Activated CD4-positive, CD25-positive, alpha-beta regulatory T cell treated with anti-CD3 and anti-CD28 coated beads, Interleukin-2, amount 50 U/mL, for 72 hours (primary cell): ENCODE data around the gene MSX2.
"Not testable (repeated sequence)": the region's sequence is repeated elsewhere in the genome, so short reads cannot be mapped to it uniquely, and the experiment has no call there.

ENCODE experiments used
- DNase-seq: peaks from one replicate; pipeline ENCODE4 v3.0.0; 2021

Gene MSX2

DNA sequence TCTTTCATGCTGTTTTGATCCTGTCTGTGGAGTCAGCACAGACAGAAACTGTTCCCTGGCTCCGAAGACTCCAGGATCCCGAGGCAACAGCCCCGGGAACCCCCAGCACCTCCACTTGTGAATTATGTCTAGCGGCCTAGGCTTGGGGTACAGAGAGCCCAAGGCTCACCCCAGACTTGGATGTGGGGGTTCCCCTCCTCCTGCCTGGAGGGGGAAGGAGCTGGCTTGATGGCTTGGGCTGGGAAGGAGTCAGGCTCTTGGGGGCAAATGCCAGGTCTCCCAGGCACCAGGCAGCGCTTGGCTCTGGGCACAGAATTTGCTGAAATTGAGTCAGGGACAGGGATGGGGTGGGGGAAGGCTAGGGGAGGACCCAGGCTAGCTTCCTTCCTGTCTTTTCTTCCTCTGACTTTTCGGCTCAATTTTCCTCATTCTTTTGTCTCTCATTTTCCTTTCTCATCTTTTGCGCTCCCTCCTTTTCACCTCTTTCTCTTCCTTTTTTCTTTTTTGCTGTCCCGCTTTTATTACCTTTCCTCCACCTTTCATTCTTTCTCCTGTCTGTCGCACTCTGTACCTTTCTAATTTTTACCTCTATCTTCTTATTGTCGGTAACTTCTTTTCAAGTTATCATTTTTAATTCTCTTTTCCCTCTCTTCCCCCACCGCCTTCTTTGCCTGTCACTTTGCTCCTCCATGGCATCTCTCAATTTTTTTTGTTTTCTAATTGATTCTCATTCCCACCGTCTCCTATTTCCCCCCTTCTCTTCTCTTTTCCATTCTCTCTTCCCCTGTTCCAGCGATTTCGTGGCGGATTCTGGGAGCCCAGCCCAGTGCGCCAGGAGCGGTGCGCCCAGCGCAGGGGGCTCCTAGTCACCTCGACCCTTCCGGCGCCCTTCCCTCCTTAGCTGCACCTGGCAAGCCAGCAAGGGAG, 10.5 kb downstream of the MSX2 start:
- no peak for DNase-seq

DNA sequence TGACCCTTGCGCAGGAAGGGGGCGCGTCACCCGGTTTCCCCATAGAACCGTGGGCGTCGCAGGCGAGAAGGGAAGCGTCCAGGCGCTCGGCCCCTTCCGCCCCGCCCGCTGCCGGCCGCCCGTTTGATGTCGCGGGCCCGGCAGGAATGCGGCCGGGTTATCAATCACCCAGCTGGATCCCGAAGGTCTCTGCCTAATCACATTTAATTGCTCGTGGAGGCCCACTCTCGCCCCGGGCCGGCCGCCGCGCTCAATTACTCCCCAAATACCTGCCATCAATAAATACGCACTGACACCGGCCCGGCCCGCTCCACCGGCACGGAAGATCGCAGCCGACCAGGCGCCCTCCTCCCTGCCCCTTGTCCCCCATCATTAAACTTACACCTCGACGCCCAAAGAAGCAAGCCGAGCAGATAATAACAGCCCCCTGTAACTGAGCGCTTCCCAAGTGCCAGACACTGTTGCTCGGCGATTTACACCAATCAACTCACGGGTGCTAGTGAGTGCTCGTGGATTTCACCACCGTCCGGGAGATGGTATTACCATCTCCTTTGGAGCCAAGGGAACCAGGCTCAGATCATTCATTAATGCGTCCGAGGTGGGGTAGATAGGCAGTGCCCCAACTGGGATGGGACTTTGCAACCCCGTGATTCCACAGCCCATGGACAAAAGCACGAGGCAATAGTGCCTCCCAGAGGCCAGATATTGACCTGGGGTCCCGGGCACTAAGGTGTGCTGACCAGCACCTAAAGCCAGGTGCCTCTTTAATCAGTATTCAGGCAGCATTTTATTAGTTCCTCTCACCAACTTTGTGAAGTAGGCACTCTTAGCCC, 11.3 kb downstream of the MSX2 start:
- DNase-seq, result no peak

DNA sequence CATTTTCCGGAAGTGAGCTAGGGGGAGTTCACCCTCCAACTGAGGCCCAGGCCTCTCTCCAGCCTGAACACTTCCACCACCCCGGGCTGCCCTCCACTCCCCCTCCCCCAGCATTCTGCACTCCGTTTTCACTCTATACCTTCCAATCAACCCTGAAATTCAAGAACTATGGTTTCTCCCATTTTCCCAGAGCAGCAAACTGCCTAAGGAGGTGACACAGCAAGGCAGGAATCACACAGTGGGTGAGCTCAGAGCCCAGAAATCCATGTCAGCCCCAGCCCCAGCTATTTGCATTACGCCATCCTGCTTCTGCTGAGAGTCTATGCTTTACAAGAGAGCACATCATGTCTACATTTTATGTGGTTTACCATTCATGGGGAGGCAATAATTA, 11.9 kb downstream of the MSX2 start:
- DNase-seq, result no peak

DNA sequence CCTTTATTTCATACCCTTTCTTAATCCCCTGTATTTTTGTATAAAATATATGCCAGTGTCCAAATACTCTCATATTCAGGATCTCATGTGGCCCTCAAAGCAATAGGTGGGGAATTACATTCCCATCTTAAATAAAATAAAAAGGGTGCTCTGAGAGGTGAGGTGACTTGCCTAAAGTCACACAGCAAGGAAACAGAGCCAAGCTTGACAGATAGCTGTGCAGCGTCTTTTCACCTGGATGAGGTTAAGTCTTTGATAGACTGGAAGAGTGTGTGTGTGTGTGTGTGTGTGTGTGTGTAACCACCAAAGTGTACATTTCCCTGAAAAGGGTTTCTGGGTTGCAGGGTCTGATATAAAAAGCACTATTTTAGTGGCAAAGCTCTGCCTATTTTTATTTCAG, 12.4 kb downstream of the MSX2 start:
- no peak for DNase-seq

DNA sequence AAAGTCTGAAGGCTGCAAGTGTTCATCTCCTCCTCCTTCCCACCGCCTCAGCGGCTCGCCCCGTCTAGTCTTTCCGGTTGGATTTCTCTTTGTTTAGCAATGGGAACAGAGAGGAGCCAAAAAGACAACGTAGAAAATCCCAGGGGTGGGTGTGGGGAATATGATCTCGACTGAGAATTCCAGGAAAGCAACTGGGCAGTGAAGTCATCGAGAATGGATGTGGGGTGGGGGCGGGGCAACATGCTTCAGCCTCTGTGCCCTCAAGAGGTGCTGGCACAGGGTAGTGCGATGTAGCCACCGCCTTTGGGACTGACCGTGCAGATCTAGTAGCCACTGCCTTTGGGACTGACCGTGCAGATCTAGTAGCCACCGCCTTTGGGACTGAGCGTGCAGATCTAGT, 12.9 kb downstream of the MSX2 start:
- DNase-seq, result no peak

DNA sequence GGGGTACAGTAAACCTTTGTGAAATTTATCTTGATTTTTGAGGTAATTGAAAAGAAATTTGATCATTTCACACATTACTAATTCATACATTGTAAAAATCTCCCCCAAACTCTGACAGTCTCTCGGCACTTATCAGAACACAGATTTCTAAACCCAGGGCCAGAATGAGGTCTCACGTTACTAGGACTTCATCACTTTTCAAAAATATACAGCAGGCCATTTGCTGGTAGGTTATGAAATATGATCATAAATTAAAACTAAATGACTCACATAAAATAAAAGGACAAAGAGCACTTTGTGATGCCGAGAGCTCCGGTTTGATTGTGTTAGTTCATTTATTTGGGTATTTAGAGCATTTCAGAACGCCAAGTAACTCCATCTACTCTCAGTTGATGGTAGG, 17.0 kb downstream of the MSX2 start:
- no peak for DNase-seq

DNA sequence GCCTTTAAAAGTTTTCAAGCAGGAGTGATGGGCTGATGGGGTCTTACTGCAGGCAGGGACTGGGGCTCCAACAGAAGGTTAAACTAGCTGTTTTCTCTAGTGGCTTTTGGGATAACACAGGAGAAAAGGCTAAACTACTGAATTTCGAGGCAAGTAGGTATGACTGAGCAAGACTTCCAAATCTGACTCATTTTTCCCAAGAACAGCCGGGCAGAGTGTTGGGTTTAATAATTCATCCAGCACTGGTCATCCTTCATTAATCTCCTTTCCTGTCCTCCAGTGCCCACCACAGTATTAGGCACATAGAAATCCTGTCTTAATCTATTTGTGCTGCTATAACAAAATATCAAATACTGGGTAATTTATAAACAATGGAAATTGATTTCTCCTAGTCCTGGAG, 20.5 kb downstream of the MSX2 start:
- DNase-seq, result no peak

DNA sequence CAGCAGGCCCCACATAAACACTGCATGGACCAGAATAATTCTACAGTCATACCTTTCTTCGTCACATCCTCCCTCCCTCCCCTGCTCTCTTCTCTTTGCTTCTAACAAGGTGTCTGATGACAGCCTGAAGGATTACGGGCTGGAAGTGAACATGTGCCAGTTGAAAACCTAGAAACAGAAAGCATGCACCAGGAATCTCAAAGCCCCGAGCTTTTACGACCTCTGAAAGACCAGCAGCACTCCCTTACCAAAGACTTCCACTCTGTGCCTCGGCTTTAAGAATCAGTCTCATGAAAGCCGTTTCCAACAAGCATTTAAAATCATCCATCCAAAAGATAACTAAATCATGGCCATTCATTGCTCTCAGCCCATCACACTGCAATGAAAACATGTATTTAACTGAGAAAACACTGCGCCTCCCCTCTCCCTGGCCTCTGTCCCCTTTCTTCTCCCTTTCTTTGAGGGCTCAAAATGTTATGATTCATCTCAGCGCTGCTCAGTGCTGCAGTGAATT, 21.3 kb downstream of the MSX2 start:
- DNase-seq, result no peak

DNA sequence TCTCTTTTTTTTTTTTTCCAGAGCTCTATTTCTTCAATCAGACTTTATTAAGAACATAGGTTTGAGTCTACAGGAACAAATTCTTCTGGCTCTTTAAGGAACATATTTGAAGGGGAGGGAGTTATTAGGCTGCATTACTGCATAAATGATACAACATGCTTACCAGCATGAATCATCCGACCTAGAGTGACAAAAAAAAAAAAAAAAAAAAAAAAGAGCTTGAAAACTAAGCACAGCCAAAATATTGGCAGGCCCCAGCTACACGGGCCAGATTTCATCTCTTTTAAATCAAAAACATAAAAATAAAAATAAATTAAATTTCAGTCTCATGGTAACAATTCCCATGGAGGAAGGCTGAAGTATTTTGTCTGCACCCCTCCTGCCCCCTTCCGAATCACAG, 26.3 kb downstream of the MSX2 start:
- DNase-seq, result no peak

DNA sequence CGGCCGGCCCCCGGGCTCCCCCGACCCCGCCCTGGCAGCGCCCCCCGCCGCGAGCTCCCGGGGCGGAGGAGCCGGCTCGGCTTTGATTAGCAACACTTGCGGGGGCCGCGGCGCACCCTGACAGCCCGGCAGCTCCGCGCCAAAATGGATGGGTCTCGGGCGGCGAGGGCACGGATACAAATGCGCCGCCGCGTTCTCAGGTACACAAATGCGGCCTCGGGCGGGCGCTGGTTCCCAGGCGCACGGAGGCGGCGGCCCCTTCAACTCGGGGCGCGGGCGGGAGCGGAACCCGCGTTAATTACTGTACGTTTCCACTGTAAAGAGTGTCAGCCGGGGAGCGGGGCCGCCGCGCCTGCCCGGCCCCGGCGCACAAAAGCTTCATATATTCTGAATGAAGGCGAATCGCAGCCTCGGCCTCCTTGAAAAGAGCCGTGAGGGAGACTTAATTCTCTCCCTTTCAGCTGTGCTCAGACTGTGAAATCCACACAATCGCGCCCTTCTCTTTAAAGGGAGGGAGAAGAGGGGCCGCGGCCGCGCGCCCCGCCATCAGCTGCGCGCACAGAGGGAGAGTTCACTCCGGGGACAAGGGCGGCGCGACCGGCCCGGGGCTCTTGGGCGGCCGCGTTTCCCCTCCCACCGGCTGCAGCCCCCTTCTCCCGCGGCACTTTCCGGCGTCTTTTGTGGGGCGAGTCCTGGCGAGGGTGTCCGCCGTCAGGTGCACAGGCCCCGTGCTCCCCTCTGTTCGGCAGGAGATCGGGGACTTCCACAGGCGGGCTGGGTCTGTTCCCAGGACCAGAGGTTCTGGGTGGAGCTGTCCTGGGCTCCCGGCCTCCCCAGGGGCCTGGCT, 27.0 kb downstream of the MSX2 start:
- no peak for DNase-seq

DNA sequence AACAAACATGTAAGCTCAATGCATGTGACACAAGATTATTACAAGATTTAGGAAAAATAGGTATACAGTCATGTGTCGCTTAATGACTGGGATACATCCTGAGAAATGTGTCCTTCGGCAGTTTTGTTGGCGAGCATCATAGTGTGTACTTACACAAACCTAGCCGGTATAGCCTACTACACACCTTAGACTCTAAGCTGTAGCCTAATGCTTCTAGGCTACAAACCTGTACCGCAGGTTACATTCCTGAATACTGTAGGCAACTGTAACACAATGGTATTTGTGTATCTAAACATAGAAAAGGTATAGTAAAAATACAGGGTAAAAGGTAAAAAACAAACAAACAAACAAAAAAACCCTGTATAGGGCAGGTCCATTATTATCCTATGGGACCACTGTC, 27.7 kb downstream of the MSX2 start:
- no peak for DNase-seq

DNA sequence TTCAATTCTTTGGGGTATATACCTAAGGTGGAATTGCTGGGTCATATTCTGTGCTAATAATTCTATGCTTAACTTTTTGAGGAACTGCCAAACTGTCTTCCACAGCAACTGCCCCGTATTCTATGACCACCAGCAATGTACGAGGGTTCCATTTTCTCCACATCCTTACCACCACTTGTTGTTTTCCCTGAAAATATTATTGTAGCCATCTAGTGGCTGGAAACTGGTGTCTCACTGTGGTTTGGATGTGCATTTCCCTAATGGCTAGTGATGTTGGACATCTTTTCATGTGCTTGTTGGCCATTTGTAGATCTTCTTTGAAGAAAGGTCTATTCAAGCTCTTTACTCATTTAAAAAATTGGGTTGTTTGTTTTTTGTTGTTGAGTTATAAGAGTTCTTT, 30.7 kb downstream of the MSX2 start:
- no peak for DNase-seq

DNA sequence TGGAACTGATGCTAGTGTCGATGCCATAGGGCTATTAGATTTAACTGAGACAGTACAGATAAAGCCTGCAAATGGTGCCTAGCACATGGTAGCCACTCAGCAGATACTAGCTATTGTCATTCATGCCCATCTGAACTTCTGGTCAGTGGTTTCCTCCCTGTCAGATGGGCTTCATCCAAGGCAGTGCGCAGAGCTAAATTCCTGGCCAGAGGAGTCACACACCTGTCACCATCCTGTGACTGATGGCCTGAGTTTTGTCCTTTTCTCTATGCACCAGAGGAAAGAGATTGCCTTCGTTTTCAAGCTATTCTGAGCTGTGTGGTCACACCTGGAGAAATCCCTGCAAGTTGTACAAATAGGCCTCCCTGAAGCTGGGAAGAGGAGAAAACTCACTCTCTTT, 34.7 kb downstream of the MSX2 start:
- no peak for DNase-seq

DNA sequence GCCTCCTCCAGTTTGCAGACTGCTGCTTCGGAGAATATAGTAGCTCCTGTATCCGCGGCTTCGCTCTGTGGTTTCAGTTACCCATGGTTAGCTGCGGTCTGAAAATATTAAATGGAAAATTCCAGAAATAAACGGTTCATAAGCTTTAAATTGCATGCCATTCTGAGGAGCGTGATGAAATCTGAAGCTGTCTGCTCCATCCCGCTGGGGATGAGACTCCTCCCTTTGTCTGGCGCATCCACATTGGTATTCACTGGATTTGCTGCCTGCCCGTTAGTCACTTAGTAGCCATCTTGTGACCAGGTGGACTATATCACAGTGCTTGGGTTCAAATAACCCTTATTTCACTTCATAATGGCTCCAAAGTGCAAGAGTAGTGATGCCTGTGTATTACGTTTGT, 36.3 kb downstream of the MSX2 start:
- DNase-seq, result no peak

DNA sequence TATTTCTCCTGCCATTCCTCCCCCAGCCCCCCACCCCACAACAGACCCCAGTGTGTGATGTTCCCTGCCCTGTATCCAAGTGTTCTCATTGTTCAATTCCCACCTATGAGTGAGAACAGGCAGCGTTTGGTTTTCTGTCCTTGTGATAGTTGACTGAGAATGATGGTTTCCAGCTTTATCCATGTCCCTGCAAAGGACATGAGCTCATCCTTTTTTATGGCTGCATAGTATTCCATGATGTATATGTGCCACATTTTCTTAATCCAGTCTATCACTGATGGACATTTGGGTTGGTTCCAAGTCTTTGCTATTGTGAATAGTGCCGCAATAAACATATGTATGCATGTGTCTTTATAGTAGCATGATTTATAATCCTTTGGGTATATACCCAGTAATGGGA, 37.0 kb downstream of the MSX2 start:
- DNase-seq, result not testable (repeated sequence)

DNA sequence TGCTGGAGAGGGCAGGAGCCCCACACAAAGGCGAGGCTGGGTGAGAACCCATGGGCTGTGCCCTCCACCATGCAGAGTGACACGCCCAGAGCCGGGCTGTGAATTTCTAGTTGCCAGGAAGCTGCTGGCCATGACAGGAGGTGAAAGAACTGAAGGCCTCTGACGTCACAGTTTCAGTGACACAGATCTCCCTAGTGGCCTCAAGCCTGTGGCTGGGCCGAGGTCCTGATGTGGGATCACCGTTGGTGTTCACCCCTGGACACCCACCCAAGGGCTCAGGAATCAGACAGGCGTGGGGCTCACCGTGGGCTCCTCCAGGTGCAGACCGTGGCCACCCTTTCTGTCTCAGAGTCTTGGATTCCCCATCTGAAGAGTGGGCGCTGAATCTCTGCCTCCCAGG, 39.9 kb downstream of the MSX2 start:
- no peak for DNase-seq

DNA sequence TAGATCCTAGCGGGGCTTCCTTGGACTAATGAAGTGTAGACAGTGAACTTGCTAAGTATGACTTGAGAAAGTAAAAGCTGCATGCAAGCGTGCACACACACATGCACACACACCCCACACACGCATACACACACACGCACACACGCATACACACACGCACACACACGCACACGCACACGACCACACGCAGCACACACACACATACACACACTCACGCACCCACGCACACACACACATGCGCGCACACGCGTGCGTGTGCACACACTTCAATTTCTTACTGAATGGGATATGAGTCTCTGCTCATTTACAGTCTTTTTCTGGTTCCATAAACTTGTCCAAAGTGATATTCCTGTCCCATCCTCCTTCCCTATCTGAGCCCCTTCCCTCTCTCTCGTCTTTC, 41.2 kb downstream of the MSX2 start:
- DNase-seq, result no peak

DNA sequence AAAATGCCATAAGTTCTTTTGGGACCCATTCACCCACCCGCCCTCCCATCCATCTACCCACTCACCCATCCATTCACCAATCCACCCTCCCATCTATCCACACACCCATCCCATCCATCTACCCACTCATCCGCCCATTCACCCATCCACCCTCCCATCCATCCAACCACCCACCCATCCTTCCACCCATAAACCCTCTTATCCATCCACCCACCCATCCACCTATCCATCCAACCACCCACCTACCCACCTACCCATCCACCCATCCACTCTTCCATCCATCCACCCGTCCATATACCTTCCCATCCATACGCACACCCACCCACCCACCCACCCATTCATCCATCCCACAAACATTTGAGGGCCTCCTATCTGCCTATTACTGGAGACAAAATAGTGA, 43.3 kb downstream of the MSX2 start:
- DNase-seq, result no peak

DNA sequence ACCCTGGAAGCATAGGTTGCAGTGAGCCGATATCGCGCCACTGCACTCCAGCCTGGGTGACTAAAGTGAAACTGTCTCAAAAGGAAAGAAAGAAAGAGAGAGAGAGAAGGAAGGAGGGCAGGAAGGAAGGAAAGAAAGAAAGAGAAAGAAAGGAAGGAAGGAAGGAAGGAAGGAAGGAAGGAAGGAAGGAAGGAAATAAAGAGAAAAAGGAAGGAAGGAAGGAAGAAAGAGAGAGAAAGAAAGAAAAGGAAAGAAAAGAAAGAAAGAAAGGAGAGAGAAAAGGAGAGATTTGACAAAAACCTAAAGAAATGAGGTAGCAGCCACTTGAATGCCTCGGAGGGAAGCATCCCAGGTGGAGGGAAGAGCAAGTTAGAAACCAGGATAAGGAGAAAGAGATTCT, 44.6 kb downstream of the MSX2 start:
- no peak for DNase-seq

DNA sequence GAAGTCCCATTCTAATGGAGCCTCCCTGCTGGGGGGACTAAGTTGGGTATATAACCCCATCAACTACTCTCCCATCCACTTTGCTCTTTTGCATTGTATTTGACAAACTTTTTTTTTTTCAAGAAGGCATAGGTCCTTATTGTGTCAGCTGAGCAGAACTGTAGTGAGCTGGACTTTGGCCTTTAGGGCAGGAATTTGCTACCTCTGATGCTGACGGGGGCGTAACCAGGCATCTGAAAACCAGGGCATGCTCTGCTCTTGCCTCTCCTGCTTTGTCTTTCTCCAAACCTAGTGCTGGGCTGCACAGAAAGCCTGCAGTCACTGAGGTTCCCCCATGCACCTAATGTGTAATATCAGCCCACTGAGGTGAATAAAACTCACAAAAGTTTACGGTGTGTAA, 49.0 kb downstream of the MSX2 start:
- no peak for DNase-seq

DNA sequence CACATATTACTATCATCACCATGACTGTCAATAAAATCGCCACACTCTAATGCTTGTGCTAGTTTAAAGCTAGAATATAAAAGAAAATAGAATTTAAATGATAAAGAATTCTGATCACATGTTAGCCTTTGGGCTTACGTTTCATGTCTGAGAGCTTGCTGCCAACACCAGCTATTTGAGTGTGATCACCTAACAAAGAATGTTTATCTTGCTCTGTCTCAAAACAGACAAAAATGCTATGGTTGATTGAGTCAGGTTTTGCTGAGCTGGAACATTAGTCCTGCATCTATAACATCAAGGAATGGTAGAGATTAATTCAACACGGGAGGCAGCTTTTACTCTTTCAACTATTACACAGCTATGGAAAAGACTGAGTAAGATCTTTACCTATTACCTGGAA, 50.7 kb downstream of the MSX2 start:
- DNase-seq, result no peak

DNA sequence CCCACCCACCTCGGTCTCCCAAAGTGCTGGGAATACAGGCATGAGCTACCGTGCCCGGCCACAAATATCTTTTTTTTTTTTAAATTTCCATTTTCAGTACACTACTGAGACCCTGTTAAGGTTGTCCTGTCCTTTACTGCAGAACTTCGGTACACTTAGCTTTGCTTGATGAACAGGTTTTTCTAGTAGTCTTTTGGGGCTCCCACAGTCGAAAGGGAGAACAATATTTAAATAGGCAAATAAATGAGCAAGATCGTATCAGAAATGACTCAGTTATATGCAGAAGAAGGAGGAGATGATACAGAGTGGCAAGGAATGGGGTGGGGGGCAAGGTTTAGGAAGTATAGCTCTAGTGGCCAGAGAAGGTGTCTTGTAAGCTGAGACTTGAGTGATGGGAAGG, 52.7 kb downstream of the MSX2 start:
- no peak for DNase-seq

DNA sequence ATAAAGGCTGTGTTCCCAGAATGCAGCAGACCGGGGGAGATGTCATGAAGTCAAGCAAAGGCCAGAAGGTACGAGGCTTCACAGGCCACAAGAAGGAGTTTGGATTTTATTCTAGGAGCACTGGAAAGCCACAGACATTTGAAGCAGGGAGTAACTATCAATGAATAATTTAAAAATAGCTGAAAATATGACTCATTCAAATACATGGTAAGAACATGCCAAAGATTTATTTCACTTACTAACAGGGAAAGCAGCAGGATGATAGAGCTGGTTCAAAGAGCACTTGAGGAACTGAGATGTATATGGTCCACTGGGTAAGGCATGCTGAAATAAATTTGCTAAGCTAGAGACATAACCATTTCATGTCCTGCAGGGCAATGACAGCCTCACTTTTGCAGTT, 53.2 kb downstream of the MSX2 start:
- DNase-seq, result no peak
